ENCODE data around the gene CD7.

Gene CD7

GRCh38 chr17:82275326-82275725 is 42.1 kb downstream of the CD7 start:
- peaks cover 6% of the 10 kb centered on the region for H3K36me3 Mint-ChIP-seq

DNA sequence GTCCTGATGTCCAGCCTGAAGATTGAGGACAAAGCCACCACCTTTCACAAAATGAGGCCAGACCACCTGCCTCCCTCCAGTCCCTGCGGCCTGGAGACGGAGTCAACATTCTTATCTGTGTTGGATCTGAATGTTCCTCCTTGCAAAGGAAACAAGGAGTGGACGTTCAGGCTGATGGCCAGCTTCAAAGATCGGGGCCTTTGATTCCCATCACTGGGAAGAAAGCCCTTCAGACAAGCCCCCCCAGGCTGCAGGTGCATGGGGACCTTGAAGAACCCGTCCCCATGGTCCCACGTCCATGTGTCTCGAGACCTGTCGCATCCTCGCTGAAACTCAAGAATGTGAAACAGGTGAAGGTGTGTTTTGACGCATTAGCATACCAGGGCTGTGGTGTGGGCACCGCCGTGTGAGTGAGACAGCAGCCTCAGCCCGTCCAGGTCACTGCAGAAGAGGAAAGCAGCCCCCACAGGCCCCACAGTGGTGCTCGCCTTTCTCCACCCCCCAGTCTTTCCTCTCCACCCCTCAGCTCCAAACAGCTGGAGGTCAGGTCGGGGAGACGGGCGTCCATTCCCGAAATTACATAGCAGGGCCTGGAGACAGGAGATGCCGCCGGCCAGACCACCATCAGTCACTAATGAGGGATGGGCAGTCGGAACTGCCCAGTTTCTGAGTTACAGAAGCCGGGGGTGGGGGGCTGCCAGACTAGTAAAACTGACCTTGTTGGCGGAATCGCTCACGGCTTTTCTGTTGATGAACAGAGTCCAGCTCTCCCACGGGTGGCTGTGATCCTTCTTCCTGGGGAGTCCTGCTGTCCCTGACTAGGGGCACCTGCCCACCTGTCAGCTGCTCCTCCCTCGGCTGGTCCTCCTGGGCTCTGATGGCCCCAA is 43.0 kb downstream of the CD7 start:
- Mint-ChIP-seq H3K27ac (no peak overlapping the region), H3K27me3 (no peaks in the 10 kb centered on the region), H3K4me3 (peak overlapping the region; percentile 90), H3K4me1 (ENCODE audit: low read depth) (peaks cover 31% of the 10 kb centered on the region), H3K36me3 (peaks cover 8% of the 10 kb centered on the region), H3K9me3 (ENCODE audit: low read depth) (no peaks in the 10 kb centered on the region)

More at GRCh38 chr17:82275326-82275725, 42.1 kb downstream of the CD7 start:
- Mint-ChIP-seq H3K27me3 (no peaks in the 10 kb centered on the region), H3K9me3 (ENCODE audit: low read depth) (no peaks in the 10 kb centered on the region), H3K4me3 (no peak overlapping the region), H3K4me1 (ENCODE audit: low read depth) (peaks cover 22% of the 10 kb centered on the region), H3K27ac (no peak overlapping the region)

DNA sequence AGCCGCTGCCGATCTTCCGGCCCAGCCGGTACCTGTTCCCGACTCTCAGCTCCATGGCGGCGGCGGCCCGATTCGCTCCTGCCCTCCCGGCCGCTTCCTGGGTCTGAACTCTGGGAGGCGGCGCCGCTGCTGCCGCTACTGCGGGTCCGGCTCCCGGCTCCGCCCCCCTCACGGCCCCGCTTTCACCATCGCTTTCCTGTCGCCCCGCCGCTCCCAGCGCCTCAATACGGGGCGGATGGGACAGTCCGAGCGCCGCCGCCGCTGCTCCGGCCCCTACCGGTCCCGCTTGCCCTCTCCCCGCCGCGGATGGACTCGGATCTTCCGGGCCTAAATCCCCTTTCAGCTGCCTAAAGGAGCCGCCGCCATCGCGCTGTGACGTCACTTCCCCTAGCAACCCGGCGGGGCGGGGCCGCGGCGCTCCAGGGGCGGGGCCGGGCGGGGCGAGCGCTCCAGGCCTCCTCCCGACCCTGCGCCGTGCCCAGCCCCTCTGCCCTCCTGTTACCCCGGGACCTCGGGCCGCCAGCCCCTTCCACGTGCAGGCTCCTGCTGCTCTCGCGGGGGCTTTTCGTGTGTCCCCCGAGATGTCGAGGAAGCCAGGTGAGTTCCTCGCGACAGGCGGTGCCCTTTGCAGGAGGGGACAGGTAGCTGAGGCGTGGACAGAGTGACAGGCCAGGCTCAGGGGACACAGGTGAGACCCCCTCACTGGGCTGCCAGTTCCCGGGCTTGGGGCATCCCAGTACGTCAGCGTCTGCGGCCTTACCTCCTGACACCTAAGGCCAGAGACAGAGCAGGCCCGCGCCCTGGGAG is 43.9 kb downstream of the CD7 start, which contains the start of gene CSNK1D:
Gene CSNK1D (minus strand): TSS at position 374 of the 807 bp plus-strand sequence. CDS start 319 bp downstream, at position 55.
- Mint-ChIP-seq H3K27ac (peak within 1 kb of the TSS; percentile 98), H3K9me3 (ENCODE audit: low read depth) (no peaks in the 10 kb centered on the region), H3K4me3 (peak within 1 kb of the TSS; percentile 90), H3K36me3 (peaks cover 8% of the 10 kb centered on the region), H3K4me1 (ENCODE audit: low read depth) (peaks cover 40% of the 10 kb centered on the region), H3K27me3 (no peaks in the 10 kb centered on the region)

GRCh38 chr17:82272495-82273326 is 44.7 kb downstream of the CD7 start:
- Mint-ChIP-seq H3K36me3 (peaks cover 6% of the 10 kb centered on the region), H3K4me3 (peak overlapping the region; percentile 90), H3K9me3 (ENCODE audit: low read depth) (no peaks in the 10 kb centered on the region), H3K27me3 (no peaks in the 10 kb centered on the region), H3K4me1 (ENCODE audit: low read depth) (peaks cover 48% of the 10 kb centered on the region), H3K27ac (peak overlapping the region; percentile 92)

DNA sequence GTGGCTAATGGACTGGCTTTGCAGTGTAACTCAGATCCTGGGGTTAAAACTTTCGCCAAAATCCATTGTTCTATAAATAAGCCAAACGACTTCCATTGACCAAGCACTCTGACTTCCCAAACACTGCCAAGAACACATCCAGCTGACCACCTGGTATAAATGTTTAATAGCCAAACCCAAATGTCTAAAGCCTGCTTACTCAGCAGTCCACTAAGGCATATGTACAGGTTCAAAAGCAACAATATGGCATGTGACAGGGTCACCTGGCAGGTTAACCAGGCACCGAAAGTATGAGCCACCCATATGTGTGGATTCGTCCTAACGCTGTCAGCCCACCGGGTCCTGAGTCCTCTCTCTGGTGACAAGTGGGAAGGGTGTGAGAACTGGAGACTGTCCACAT is 46.0 kb downstream of the CD7 start:
- Mint-ChIP-seq H3K27ac (peak overlapping the region; percentile 92), H3K4me1 (ENCODE audit: low read depth) (peaks cover 59% of the 10 kb centered on the region), H3K27me3 (no peaks in the 10 kb centered on the region), H3K36me3 (peaks cover 6% of the 10 kb centered on the region), H3K4me3 (peak overlapping the region; percentile 90), H3K9me3 (ENCODE audit: low read depth) (no peaks in the 10 kb centered on the region)

GRCh38 chr17:82270651-82271050 is 46.8 kb downstream of the CD7 start:
- H3K27ac Mint-ChIP-seq, result peak overlapping the region; percentile 92
- no peaks in the 10 kb centered on the region for H3K9me3 Mint-ChIP-seq (ENCODE audit: low read depth)
- H3K4me1 Mint-ChIP-seq (ENCODE audit: low read depth), result peaks cover 66% of the 10 kb centered on the region
- H3K27me3 Mint-ChIP-seq, result no peaks in the 10 kb centered on the region
- peak overlapping the region; percentile 90 for H3K4me3 Mint-ChIP-seq
- H3K36me3 Mint-ChIP-seq, result peaks cover 6% of the 10 kb centered on the region

GRCh38 chr17:82269882-82270500 is 47.4 kb downstream of the CD7 start:
- H3K9me3 Mint-ChIP-seq (ENCODE audit: low read depth), result no peaks in the 10 kb centered on the region
- H3K4me3 Mint-ChIP-seq, result peak overlapping the region; percentile 90
- peaks cover 6% of the 10 kb centered on the region for H3K36me3 Mint-ChIP-seq
- H3K27me3 Mint-ChIP-seq, result no peaks in the 10 kb centered on the region
- peak overlapping the region; percentile 92 for H3K27ac Mint-ChIP-seq
- peaks cover 66% of the 10 kb centered on the region for H3K4me1 Mint-ChIP-seq (ENCODE audit: low read depth)

GRCh38 chr17:82269138-82269881 is 48.1 kb downstream of the CD7 start:
- peak overlapping the region; percentile 90 for H3K4me3 Mint-ChIP-seq
- H3K27ac Mint-ChIP-seq, result peak overlapping the region; percentile 92
- peaks cover 66% of the 10 kb centered on the region for H3K4me1 Mint-ChIP-seq (ENCODE audit: low read depth)
- H3K27me3 Mint-ChIP-seq, result no peaks in the 10 kb centered on the region
- H3K9me3 Mint-ChIP-seq (ENCODE audit: low read depth), result no peaks in the 10 kb centered on the region
- peaks cover 6% of the 10 kb centered on the region for H3K36me3 Mint-ChIP-seq

GRCh38 chr17:82267575-82268379 is 49.6 kb downstream of the CD7 start:
- Mint-ChIP-seq H3K4me3 (peak overlapping the region; percentile 66), H3K9me3 (ENCODE audit: low read depth) (no peaks in the 10 kb centered on the region), H3K27me3 (no peaks in the 10 kb centered on the region), H3K4me1 (ENCODE audit: low read depth) (peaks cover 66% of the 10 kb centered on the region), H3K27ac (peak overlapping the region; percentile 85), H3K36me3 (peaks cover 6% of the 10 kb centered on the region)

GRCh38 chr17:82266142-82266541 is 51.3 kb downstream of the CD7 start:
- H3K4me1 Mint-ChIP-seq (ENCODE audit: low read depth), result peaks cover 58% of the 10 kb centered on the region
- H3K27me3 Mint-ChIP-seq, result no peaks in the 10 kb centered on the region
- H3K27ac Mint-ChIP-seq, result peak overlapping the region; percentile 79
- peaks cover 3% of the 10 kb centered on the region for H3K36me3 Mint-ChIP-seq
- H3K9me3 Mint-ChIP-seq (ENCODE audit: low read depth), result no peaks in the 10 kb centered on the region
- no peak overlapping the region for H3K4me3 Mint-ChIP-seq
